HG02759 (cell line): ENCODE measurements around the gene CCM2L.

Experiments used
- ATAC-seq: cut with Tn5 transposase; IDR thresholded peaks from one replicate; pipeline ENCODE4 v1.9.1; 2021; ENCODE audit warnings: mild to moderate bottlenecking, moderate library complexity; ENCODE audit not compliant: unreplicated experiment

Gene CCM2L

DNA sequence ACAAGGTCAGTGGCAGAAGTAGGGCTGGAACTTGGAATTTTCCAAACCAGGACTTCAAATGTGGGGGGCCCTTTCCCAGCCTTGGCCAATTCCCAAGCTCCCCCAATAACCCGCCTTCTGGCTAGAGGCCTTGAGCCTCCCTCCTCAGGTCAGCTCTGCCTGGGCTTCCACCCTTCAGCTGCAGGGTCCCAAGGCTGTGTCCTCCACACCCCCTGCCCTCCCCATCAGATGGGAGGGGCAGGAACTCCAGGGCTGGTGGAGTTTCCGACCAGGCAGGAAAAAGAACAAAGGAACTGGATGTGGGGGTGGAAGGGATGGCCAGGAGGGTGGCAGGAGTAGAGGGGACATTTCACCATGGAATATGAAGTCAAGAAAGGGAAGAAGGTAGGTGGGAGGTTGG lies at the start of gene CCM2L:
TSS of gene CCM2L (plus strand) at position 338 of the 400 bp plus-strand sequence. CDS start at position 355, 17 bp downstream.
- ATAC-seq, result no peak

GRCh38 chr20:31962761-31963160 lies 47.5 kb upstream of the CCM2L start:
- no peak for ATAC-seq

DNA sequence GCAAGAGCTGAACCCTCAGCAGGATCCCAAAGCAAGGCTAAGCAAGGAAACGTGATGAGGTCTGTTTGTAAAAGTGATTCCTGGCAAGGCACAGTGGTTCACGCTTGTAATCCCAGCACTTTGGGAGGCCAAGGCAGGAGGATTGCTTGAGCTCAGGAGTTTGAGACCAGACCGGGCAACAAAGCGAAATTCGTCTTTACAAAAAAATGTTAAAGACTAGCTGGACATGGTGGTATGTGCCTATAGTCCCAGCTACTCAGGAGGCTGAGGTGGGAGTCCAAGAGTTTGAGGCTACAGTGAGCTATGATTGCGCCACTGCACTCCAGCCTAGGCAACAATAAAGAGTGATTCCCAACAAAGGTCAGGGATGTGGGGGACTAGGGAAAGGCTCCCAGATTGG lies 46.3 kb upstream of the CCM2L start:
- ATAC-seq, result no peak

- no peak for ATAC-seq
Observed at GRCh38 chr20:31966991-31967655, 43.1 kb upstream of the CCM2L start.

DNA sequence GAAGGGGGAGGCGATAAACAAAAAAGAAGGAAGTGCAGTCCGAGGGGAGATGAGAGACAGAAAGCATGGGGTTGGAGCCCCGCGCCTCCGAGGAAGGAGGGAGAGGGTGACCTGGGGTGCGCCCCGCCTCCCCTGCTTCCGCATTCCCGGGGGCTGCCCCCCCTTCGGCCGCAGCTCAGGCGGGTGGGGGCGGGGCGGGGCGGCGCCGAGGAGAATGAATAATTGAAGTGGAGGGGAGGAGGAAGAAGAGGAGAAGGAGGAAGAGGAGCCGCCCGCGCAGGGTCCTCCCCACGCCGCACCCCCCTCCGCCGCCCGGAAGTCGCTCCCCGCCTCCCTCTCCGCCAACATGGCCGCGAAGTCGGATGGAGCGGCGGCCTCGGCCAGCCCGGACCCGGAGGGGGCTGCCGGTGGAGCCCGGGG lies 42.4 kb upstream of the CCM2L start, which contains the start of gene XKR7:
TSS of gene XKR7 (plus strand) at position 322 of the 420 bp plus-strand sequence. CDS start at position 347, 25 bp downstream.
- ATAC-seq, result no peak

GRCh38 chr20:31968291-31969126 lies 41.7 kb upstream of the CCM2L start:
- ATAC-seq, result peak; percentile 63

DNA sequence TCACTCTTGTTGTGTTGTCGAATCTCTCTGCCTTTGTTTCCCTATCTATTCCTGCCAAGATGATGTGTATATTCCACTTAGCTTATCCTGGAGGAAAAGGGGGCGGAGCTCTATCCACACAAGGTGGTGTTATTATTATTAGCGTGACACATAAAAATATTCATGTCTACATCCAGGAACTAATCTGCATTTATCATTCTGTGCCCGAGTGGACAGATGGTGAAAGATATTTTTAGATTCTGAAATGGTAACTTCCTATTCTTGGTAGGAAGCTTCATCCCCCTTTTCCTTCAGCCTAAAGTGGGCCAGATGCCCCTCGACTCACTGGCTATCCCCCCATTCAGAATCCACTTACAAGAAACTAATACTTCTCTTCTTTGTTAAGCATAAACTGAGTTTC lies 40.2 kb upstream of the CCM2L start:
- no peak for ATAC-seq

DNA sequence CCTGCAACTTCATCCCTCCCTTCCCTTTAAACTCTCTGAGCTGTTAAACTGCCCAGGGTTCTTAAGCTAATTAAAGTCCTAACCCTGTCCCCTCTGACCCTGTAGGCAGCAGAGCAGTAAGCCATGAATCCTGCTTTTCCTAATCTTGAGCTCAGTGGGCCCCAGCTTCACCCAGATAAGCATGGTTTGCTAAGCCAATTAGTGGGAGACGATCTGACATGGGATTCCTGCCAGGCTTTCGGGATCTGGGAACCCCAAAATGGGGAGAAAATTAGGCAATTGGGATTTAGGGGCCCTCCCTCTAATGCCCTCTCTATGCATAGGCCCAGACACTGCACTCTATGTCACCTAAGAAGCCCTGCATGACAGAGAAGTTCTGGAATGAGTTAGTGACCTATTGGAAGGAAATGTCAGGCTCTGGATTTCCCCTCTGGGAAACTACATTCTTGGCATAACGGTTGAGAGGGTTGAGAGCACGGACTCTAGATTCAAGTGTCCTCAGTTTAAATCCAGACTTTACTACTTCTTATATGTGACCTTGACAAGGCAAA lies 37.7 kb upstream of the CCM2L start:
- ATAC-seq, result no peak

DNA sequence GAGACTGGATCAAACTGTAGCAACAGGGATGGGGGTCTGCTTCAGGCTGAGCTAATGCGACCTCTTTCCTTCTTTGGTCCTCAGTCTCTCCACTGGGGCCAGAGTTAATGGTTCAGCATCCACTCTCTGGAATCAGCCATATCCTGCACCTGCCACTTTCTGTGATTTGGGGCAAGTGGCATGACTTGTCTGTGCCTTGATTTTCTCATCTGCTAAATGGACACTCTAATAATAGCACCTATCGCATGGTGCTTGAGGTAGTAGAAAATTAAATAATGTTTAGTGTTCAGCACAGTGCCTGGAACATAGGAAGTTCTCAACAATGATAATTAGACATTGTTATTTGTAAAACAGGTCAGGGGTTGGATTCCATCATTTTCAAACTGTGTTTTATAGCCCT lies 35.9 kb upstream of the CCM2L start:
- ATAC-seq, result no peak

DNA sequence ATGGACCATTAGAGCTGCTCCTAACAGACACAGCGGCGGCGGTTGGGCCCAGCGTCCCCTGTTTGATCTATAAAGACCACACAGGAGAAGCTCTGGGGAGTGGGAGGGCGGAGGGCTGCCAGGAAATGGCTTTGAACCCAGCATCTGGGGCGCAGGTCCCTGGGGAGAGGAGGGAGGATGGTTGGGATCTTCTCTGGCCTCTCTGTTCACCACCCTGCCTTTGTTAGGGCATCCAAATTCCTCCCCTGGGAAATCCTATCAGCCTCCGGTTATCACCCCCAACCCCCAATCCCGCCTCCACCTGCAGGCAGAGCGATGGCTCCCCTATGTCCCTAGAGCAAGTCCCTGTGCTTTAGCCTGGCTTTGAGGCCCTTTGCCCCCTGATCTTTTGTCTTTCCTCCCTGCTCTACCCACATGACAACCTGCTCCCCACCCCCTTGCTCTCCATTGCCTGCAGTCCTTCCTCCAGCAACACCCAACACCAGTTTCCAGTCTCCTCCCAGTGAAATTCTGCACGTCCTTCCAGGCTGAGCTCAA lies 35.2 kb upstream of the CCM2L start:
- no peak for ATAC-seq

DNA sequence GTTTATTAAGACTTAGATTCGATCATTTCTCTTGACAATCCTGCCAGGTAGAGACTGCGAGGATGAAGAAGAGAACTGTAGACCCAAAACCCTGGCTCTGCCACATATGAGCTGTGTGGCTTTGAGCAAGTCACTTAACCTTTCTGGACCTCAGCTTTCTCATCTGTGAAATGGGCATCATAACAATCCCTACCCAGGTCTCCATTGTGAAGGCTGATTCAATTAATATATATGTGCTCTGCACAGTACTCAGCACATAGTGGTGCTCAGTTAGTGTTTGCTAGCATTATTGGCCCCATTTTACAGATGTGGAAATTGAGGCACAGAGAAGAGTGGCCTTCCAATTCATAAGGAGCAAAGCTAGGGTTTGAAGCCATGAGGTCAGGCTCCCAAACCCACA lies 34.4 kb upstream of the CCM2L start:
- ATAC-seq, result no peak

- no peak for ATAC-seq
Observed at GRCh38 chr20:31977080-31977479, 33.2 kb upstream of the CCM2L start.

DNA sequence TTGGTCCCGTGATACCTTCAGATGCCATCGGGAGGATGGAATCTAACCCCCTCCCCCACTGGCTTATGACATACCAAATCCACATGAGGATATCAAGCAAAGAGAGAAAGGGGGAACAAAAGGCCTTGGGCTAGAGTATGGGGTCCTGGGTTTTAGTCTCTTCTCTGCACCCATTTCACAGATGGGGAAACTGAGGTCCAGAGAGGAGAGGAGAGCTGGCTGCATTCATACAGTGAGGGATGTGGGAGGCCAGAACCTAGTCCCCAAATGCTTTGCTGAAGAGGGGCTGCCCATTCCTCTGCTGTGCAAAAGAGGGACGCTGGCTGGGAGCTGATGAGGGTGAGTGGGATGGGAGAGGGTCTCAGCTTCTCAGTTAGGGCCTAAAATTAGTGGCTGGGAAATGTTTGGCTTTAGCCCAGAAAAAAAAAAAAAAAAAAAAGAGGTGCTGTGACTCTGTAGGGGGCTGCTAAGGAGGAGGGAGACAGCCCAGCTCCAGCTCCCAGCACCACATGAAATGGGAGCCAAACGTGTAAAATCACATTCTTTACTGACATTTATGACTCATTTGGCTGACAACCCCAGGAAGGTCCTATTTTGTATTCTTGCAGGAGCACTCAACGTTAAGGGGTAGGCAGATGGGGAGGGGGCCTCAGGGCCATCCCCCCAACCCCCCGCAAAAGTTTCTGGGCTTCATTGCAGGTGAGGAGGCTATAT lies 30.4 kb upstream of the CCM2L start:
- ATAC-seq, result no peak

GRCh38 chr20:31981784-31982183 lies 28.5 kb upstream of the CCM2L start:
- ATAC-seq, result no peak

DNA sequence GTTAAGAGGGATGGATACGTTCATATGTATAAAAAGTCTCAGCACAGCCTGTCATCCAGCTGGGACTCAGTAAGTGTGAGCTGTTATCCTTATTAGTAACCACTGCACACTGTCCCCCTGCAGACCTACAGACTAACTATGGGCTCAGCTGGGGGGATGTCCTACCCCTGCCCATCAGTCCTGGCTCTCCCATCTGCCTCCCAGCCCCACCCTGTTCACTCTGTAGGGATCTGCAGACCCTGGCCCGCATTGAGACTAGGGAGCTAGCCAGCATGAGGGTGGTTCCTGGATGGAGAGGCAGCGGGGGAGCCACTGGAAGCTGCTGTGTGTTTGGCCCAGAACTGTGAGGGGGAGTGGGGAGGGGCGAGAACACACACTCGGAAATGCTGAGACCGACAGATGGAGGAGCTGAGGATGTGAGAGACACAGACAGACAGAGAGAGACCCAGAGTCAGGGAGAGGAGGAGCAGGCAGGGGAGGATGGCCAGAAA lies 25.2 kb upstream of the CCM2L start:
- no peak for ATAC-seq

GRCh38 chr20:31987744-31988143 lies 22.5 kb upstream of the CCM2L start:
- no peak for ATAC-seq

DNA sequence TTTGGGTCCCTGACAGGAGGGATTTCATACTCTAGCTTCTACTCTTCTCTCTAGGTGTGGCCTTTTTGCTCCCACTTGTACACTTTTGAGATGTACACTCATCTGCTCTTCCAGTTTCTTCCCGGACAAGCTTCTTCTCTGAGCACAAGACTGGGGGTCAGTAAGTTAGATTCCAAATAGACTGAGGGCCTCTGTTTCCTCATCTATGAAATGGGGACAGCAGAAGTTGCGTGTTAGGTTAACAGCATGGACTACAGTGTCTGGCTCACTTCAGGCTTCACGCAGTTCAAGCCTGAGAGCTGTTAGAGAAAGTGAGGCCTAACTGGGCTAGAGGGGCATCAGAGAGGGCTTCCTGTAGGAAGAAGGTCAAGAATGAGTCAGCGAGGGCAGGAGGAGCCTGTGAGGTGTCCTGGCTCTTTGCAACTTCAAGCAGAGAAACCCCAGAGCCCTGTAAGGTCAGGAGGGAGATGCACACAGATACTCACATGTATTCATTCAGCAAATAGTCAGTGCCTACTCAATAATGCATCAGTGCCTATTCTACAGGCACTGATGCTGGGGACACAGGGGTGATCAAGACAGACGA lies 21.7 kb upstream of the CCM2L start:
- no peak for ATAC-seq

- ATAC-seq, result no peak
Observed at GRCh38 chr20:31989030-31989645, 21.1 kb upstream of the CCM2L start.

DNA sequence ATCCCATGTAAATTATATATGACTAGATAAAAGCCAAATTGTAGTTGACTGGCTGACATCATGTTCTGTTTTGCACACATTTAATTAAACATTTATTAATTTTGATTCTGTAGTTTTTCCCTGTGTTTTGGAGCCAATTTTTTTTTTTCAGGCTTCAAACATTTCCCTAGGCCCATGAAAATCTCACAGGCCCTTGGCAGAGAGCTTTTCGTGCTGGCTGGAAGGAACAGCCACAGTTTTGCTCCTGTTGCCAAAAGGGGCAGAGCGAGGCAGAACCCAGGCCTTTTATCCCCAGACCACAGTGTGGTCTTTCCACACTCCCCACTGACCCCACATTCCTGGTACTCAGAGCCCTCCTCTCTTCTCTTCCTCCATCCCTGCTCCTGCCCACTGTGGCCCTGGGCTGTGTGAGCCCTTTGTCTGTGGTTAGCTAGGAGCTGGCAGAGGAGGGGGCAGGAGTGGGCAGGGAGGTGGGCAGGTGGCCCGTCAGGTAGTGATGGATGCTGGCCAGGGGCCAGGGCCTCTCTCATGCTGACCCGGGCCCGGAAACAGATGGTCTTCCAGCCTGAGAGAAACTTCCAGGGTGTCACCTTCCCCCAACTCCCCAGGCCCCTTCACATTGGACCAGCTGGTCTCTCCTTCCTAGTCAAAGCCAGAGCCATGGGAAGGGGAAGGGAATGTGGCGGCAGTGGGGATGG lies 19.4 kb upstream of the CCM2L start:
- no peak for ATAC-seq
